ENCODE results near the gene WWC1. TPM values are rescaled to one million over a fixed set of nuclear protein-coding genes. Genes with fewer than 3 reads are reported as not detected.

WWC1 gene
- total RNA-seq, 1 experiment from 2014 or later: 190 TPM

- H3K27me3 Mint-ChIP-seq (ENCODE audit: unreplicated experiment): no peaks in the 10 kb centered on the region
- no peak overlapping the region for H3K4me3 Mint-ChIP-seq (ENCODE audit: low read depth, unreplicated experiment)
- CTCF ChIA-PET: no interaction called here
- no peak overlapping the region for H3K27ac Mint-ChIP-seq (ENCODE audit: unreplicated experiment)
- DNase-seq: no peak
- no peaks in the 10 kb centered on the region for H3K9me3 Mint-ChIP-seq (ENCODE audit: low read depth, unreplicated experiment)
- peaks cover 88% of the 10 kb centered on the region for H3K36me3 Mint-ChIP-seq (ENCODE audit: insufficient read depth, unreplicated experiment)
- BruUV-seq (replicated peaks): no TSS peak
- no peaks in the 10 kb centered on the region for H3K4me1 Mint-ChIP-seq (ENCODE audit: low read depth, unreplicated experiment)
- intact Hi-C loops (cut with micrococcal nuclease; ENCODE audit: unreplicated experiment): no loop called here
- TF ChIP-seq CTCF (IDR thresholded peaks at IDR 0.05; ENCODE audit: unreplicated experiment): no peak
Measured at GRCh38 chr5:168451565-168451964, 160.1 kb downstream of the WWC1 start.

- Mint-ChIP-seq H3K4me3 (ENCODE audit: low read depth, unreplicated experiment) (no peak overlapping the region), H3K9me3 (ENCODE audit: low read depth, unreplicated experiment) (no peaks in the 10 kb centered on the region), H3K27me3 (ENCODE audit: unreplicated experiment) (no peaks in the 10 kb centered on the region), H3K36me3 (ENCODE audit: insufficient read depth, unreplicated experiment) (peaks cover 94% of the 10 kb centered on the region), H3K4me1 (ENCODE audit: low read depth, unreplicated experiment) (no peaks in the 10 kb centered on the region), H3K27ac (ENCODE audit: unreplicated experiment) (no peak overlapping the region)
- DNase-seq: no peak
- intact Hi-C loops (cut with micrococcal nuclease; ENCODE audit: unreplicated experiment): no loop called here
- no peak for TF ChIP-seq CTCF (IDR thresholded peaks at IDR 0.05; ENCODE audit: unreplicated experiment)
- CTCF ChIA-PET: no interaction called here
- no TSS peak for BruUV-seq (replicated peaks)
Measured at GRCh38 chr5:168455201-168455600, 163.8 kb downstream of the WWC1 start.

- H3K9me3 Mint-ChIP-seq (ENCODE audit: low read depth, unreplicated experiment): no peaks in the 10 kb centered on the region
- CTCF ChIA-PET: no interaction called here
- H3K27me3 Mint-ChIP-seq (ENCODE audit: unreplicated experiment): no peaks in the 10 kb centered on the region
- no peak for DNase-seq
- no peak overlapping the region for H3K4me3 Mint-ChIP-seq (ENCODE audit: low read depth, unreplicated experiment)
- no peak overlapping the region for H3K27ac Mint-ChIP-seq (ENCODE audit: unreplicated experiment)
- no peak for TF ChIP-seq CTCF (IDR thresholded peaks at IDR 0.05; ENCODE audit: unreplicated experiment)
- no TSS peak for BruUV-seq (replicated peaks)
- H3K4me1 Mint-ChIP-seq (ENCODE audit: low read depth, unreplicated experiment): no peaks in the 10 kb centered on the region
- intact Hi-C loops (cut with micrococcal nuclease; ENCODE audit: unreplicated experiment): no loop called here
- peaks cover 92% of the 10 kb centered on the region for H3K36me3 Mint-ChIP-seq (ENCODE audit: insufficient read depth, unreplicated experiment)
Measured at GRCh38 chr5:168457542-168457941, 166.1 kb downstream of the WWC1 start.

GRCh38 chr5:168460606-168461005, 169.2 kb downstream of the WWC1 start:
- no peak for TF ChIP-seq CTCF (IDR thresholded peaks at IDR 0.05; ENCODE audit: unreplicated experiment)
- BruUV-seq (replicated peaks): no TSS peak
- CTCF ChIA-PET: no interaction called here
- no peak for DNase-seq
- Mint-ChIP-seq H3K36me3 (ENCODE audit: insufficient read depth, unreplicated experiment) (peaks cover 89% of the 10 kb centered on the region), H3K9me3 (ENCODE audit: low read depth, unreplicated experiment) (no peaks in the 10 kb centered on the region), H3K4me1 (ENCODE audit: low read depth, unreplicated experiment) (no peaks in the 10 kb centered on the region), H3K27ac (ENCODE audit: unreplicated experiment) (no peak overlapping the region), H3K27me3 (ENCODE audit: unreplicated experiment) (no peaks in the 10 kb centered on the region), H3K4me3 (ENCODE audit: low read depth, unreplicated experiment) (no peak overlapping the region)
- intact Hi-C loops (cut with micrococcal nuclease; ENCODE audit: unreplicated experiment): no loop called here

- no TSS peak for BruUV-seq (replicated peaks)
- H3K9me3 Mint-ChIP-seq (ENCODE audit: low read depth, unreplicated experiment): no peaks in the 10 kb centered on the region
- no peaks in the 10 kb centered on the region for H3K27me3 Mint-ChIP-seq (ENCODE audit: unreplicated experiment)
- CTCF ChIA-PET: no interaction called here
- no peak for TF ChIP-seq CTCF (IDR thresholded peaks at IDR 0.05; ENCODE audit: unreplicated experiment)
- H3K4me1 Mint-ChIP-seq (ENCODE audit: low read depth, unreplicated experiment): no peaks in the 10 kb centered on the region
- intact Hi-C loops (cut with micrococcal nuclease; ENCODE audit: unreplicated experiment): no loop called here
- H3K36me3 Mint-ChIP-seq (ENCODE audit: insufficient read depth, unreplicated experiment): peaks cover 88% of the 10 kb centered on the region
- H3K4me3 Mint-ChIP-seq (ENCODE audit: low read depth, unreplicated experiment): no peak overlapping the region
- no peak for DNase-seq
- no peak overlapping the region for H3K27ac Mint-ChIP-seq (ENCODE audit: unreplicated experiment)
Measured at GRCh38 chr5:168463081-168463480, 171.6 kb downstream of the WWC1 start.

All from Calu3 (cell line).